K562 (cell line): ENCODE measurements around the gene SIK3. TPM values are rescaled to one million over a fixed set of nuclear protein-coding genes. Genes with fewer than 3 reads are reported as not detected.
"Not testable (repeated sequence)": the region's sequence is repeated elsewhere in the genome, so short reads cannot be mapped to it uniquely, and the experiment has no call there.

Experiments
- ATAC-seq: fragments of 200-7000 bp; cut with Tn5 transposase; 3 replicates; pipeline ENCODE4 v1.9.1; 2020; ENCODE audit warnings: moderate library complexity
- BruUV-seq: library from RNA; stranded (reverse); fragments of 400-500 nt; replicated peaks from 2 replicates; lab custom pipeline; 2021; lab: Mats Ljungman, UMichigan
- CTCF ChIA-PET: fragments of 300-600 bp; formaldehyde crosslinking; extraction: SDS; loops from one replicate; lab custom pipeline; 2021; ENCODE audit warnings: low intra/inter-chr PET ratio; lab: Yijun Ruan, JAX
- POLR2A ChIA-PET: fragments of 300-600, 350-650 bp; sonication (Branson Sonifier 250); formaldehyde crosslinking; extraction: SDS; loops from one replicate; lab custom pipeline; 2021; ENCODE audit warnings: antibody characterized with exemption, inconsistent platforms; lab: Yijun Ruan, JAX
- DNase-seq, 4 experiments: peaks; one replicate each; pipeline versions ENCODE4 v3.0.0 to v3.0.0-alpha.2; 2011 to 2018; ENCODE audit warnings: low spot score in 3 of 4, mixed read lengths in 3 of 4; ENCODE audit errors: extremely low read depth in 1 of 4
- FAIRE-seq: peaks from 2 replicates; lab custom pipeline; 2011; peaks lifted over from hg19 to GRCh38; lab: Jason Lieb, UNC
- H2AFZ ChIP-seq: 2 replicates; pipeline ENCODE4 v1.6.0; 2011; ENCODE audit warnings: low read depth, low read length, control low read depth, inconsistent platforms
- H3K27ac ChIP-seq: fragments of 200-600 bp; 3 replicates; pipeline ENCODE4 v1.8.0; 2011; ENCODE audit warnings: low read depth, mild to moderate bottlenecking, control low read depth, inconsistent platforms, low read length, moderate library complexity, mixed read lengths; ENCODE audit errors: extremely low read depth
- H3K27me3 ChIP-seq, 2 experiments: fragments of 300-600 bp in 1 of 2; 2 replicates in 1 of 2; 3 replicates in 1 of 2; pipeline versions ENCODE4 v1.6.0 to v1.8.0; 2011; ENCODE audit warnings: inconsistent platforms in 2 of 2, low read length in 2 of 2, mild to moderate bottlenecking in 1 of 2, mixed read lengths in 1 of 2, moderate library complexity in 1 of 2; ENCODE audit not compliant: control insufficient read depth in 2 of 2, insufficient read depth in 2 of 2
- H3K36me3 ChIP-seq: fragments of 300-600 bp; 3 replicates; pipeline ENCODE4 v1.8.0; 2011; ENCODE audit warnings: mild to moderate bottlenecking, low read length, inconsistent platforms; ENCODE audit not compliant: control insufficient read depth, insufficient read depth
- H3K4me1 ChIP-seq, 2 experiments: fragments of 200-600 bp in 1 of 2; replicated peaks in 1 of 2; 2 replicates in 1 of 2; 3 replicates in 1 of 2; pipeline versions ENCODE4 v1.5.1 to v1.8.0; 2011; ENCODE audit warnings: inconsistent platforms in 2 of 2, low read length in 2 of 2, mild to moderate bottlenecking in 1 of 2, mixed read lengths in 1 of 2, moderate library complexity in 1 of 2; ENCODE audit not compliant: control insufficient read depth in 2 of 2, insufficient read depth in 2 of 2
- H3K4me2 ChIP-seq: 2 replicates; pipeline ENCODE4 v1.6.1; 2011; ENCODE audit warnings: low read length, control low read depth, inconsistent platforms, mixed read lengths; ENCODE audit not compliant: insufficient read depth
- H3K4me3 ChIP-seq: fragments of 200-600 bp; sonication (generic), shearing (Covaris generic); 2 replicates; pipeline ENCODE4 v1.5.1; 2016; ENCODE audit warnings: control low read depth, inconsistent platforms
- H3K79me2 ChIP-seq: fragments of 200-600 bp; 3 replicates; pipeline ENCODE4 v1.8.0; 2011; ENCODE audit warnings: low read length, inconsistent platforms; ENCODE audit not compliant: control insufficient read depth, insufficient read depth
- H3K9ac ChIP-seq, 2 experiments: 2 replicates each; pipeline versions ENCODE4 v1.6.0 to v1.6.1; 2011; ENCODE audit warnings: low read depth in 2 of 2, low read length in 2 of 2, control low read depth in 1 of 2, inconsistent platforms in 1 of 2, mild to moderate bottlenecking in 1 of 2, mixed read lengths in 1 of 2; ENCODE audit not compliant: insufficient read depth in 1 of 2
- H3K9me1 ChIP-seq: one replicate; pipeline ENCODE4 v1.6.0; 2011; ENCODE audit warnings: inconsistent platforms, mild to moderate bottlenecking, low read length, moderate library complexity; ENCODE audit not compliant: control insufficient read depth, insufficient read depth
- H3K9me3 ChIP-seq: replicated peaks from 2 replicates; pipeline ENCODE4 v1.5.1; 2011; ENCODE audit warnings: low read depth, low read length, inconsistent platforms; ENCODE audit not compliant: control insufficient read depth, insufficient read depth
- H4K20me1 ChIP-seq: replicated peaks from 2 replicates; pipeline ENCODE4 v1.6.1; 2011; ENCODE audit warnings: low read length, inconsistent platforms, mixed read lengths; ENCODE audit not compliant: control insufficient read depth, insufficient read depth
- WGBS: fragments of 100-300 bp; shearing (Covaris generic); methylation state at CpG from one replicate; pipeline ENCODE4 v1.1.6; 2016; ENCODE audit warnings: low coverage, mixed read lengths; ENCODE audit not compliant: insufficient coverage; ENCODE audit errors: missing lambda C conversion rate; 5-methylcytosine and 5-hydroxymethylcytosine counted together
- in situ Hi-C: fragments of 300-500 bp; cut with MboI; formaldehyde crosslinking; loops from 4 replicates; pipeline ENCODE4 v1.15.0; 2018; ENCODE audit warnings: inconsistent platforms, mixed read lengths
- intact Hi-C: fragments of 100-400 bp; cut with micrococcal nuclease; formaldehyde crosslinking; loops from 2 replicates; pipeline ENCODE4 v1.14.2; 2022
- polyA plus RNA-seq, 8 experiments: library from polyadenylated mRNA; depleted of rRNA in 4 of 8; stranded (reverse) in 5 of 8; unstranded in 3 of 8; fragments of >200 nt; fragmentation: Nextera tagmentation in 2 of 8; fragmentation: Illumina TruSeq in 1 of 8; extraction: Ambion mirVana in 2 of 8; extraction: Trizol in 1 of 8; gene quantifications; 2 replicates each; pipeline versions ENCODE4 v1.2.1 to v1.2.3, GENCODE V29; 2011 to 2014; ENCODE audit warnings: inconsistent platforms in 1 of 8, missing spikeins in 1 of 8
- total RNA-seq, 7 experiments: library from RNA; depleted of rRNA in 6 of 7; stranded (reverse); fragments of >200 nt in 6 of 7; fragmentation: Illumina TruSeq in 2 of 7; extraction: Trizol in 2 of 7; gene quantifications; 2 replicates each; pipeline versions ENCODE4 v1.2.1 to v1.2.3, GENCODE V29; 2011 to 2021; ENCODE audit warnings: low replicate concordance in 1 of 7

The SIK3 gene
- total and polyA plus RNA-seq, 9 of the 15 experiments (the other 6 are each of a cell fraction or from before 2014, with no cell fraction given) = 1.6 to 21.6 (median 8.0) TPM

GRCh38 chr11:117137223-117138086, 39.2 kb upstream of the SIK3 start:
- CTCF ChIA-PET, H3K9ac ChIP-seq, H3K27ac ChIP-seq, H4K20me1 ChIP-seq, H3K4me1 ChIP-seq, POLR2A ChIA-PET, H3K4me2 ChIP-seq, H3K9me3 ChIP-seq, H3K9me1 ChIP-seq, BruUV-seq, H3K79me2 ChIP-seq, H2AFZ ChIP-seq, intact Hi-C loops, H3K36me3 ChIP-seq, H3K4me3 ChIP-seq, H3K27me3 ChIP-seq, DNase-seq: not testable (repeated sequence)
- peak; percentile 72 for FAIRE-seq
- WGBS = no CpG with 5 or more reads among the region's 15 CpGs
- in situ Hi-C loops = loop anchor here (5.0 kb wide), 1 partner anchor 70 kb away; no protein-coding TSS in a partner anchor
- peak; percentile 25 for ATAC-seq

GRCh38 chr11:117134979-117135378, 36.8 kb upstream of the SIK3 start:
- intact Hi-C loops, H3K4me2 ChIP-seq, H4K20me1 ChIP-seq, ATAC-seq, BruUV-seq, H3K4me3 ChIP-seq, H3K9ac ChIP-seq, H3K27me3 ChIP-seq, CTCF ChIA-PET, H3K79me2 ChIP-seq, H3K9me1 ChIP-seq, H3K27ac ChIP-seq, DNase-seq, H3K9me3 ChIP-seq, POLR2A ChIA-PET, H3K4me1 ChIP-seq, H2AFZ ChIP-seq, H3K36me3 ChIP-seq: not testable (repeated sequence)
- FAIRE-seq = peak; percentile 79
- in situ Hi-C loops = loop anchor here (5.0 kb wide), 1 partner anchor 72 kb away; no protein-coding TSS in a partner anchor
- 25% methylated on average over 1 of the region's 4 CpGs for WGBS
